Fibroblast of mammary gland (primary cell): ENCODE measurements around the gene ANKRD16.

Experiments
- DNase-seq: peaks from one replicate; pipeline ENCODE4 v3.0.0-alpha.2; 2010; ENCODE audit warnings: low read depth
- H3K4me3 ChIP-seq: 2 replicates; pipeline ENCODE4 v1.5.1; 2011; ENCODE audit warnings: low read depth, mild to moderate bottlenecking, low read length, moderate library complexity; ENCODE audit not compliant: control insufficient read depth
- CTCF ChIP-seq: conservative IDR thresholded peaks from 2 replicates; pipeline ENCODE4 v1.5.1; 2011; ENCODE audit warnings: low read depth, low read length, inconsistent platforms; ENCODE audit not compliant: control insufficient read depth, insufficient read depth

Gene ANKRD16

GRCh38 chr10:5930272-5930671 is 40.6 kb upstream of the ANKRD16 start:
- no peak for TF ChIP-seq CTCF
- H3K4me3 ChIP-seq: no peak overlapping the region
- no peak for DNase-seq

GRCh38 chr10:5929442-5929841 is 39.7 kb upstream of the ANKRD16 start:
- no peak overlapping the region for H3K4me3 ChIP-seq
- no peak for DNase-seq
- no peak for TF ChIP-seq CTCF

DNA sequence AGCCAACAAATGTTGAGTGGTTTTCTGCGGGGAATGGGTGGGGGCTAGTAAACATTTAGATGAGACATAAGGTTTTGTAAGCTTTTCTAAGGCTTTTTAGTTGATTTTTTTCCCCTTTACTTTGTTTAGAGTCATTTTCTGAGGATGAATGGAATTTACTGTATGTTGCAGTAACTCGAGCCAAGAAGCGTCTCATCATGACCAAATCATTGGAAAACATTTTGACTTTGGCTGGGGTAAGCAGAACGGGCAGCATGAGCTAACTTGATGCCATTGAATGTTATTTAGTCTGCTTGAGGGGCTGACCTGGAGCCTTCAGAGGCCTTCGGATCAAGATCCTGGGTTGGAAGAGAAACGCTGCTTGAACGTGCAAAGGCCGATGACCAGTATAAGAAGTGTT is 37.6 kb upstream of the ANKRD16 start:
- DNase-seq: peak; percentile 77
- no peak overlapping the region for H3K4me3 ChIP-seq
- TF ChIP-seq CTCF: no peak

DNA sequence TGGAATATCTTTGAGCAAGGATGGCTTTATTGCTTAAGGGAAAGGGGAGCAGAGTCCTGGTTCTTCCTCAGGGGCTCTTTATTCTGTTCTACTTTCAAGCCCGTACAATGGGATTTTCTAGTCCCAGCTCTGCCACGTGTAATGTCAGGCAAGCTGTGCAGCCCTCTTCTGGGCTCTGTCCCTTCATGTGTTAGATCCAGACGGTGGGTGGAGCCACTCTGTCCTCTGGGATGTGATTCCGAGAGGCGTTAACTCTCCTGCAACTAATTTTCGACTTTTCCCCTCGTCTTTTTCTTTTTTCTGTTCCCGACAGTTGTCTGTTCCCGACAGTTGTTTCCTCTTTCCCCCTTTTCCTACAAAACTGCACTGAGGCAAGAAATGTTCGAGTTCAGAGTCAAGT is 35.2 kb upstream of the ANKRD16 start:
- no peak overlapping the region for H3K4me3 ChIP-seq
- no peak for DNase-seq
- no peak for TF ChIP-seq CTCF

- no peak for TF ChIP-seq CTCF
- DNase-seq: no peak
- H3K4me3 ChIP-seq: no peak overlapping the region
Measured at GRCh38 chr10:5921746-5922145, 32.1 kb upstream of the ANKRD16 start.

DNA sequence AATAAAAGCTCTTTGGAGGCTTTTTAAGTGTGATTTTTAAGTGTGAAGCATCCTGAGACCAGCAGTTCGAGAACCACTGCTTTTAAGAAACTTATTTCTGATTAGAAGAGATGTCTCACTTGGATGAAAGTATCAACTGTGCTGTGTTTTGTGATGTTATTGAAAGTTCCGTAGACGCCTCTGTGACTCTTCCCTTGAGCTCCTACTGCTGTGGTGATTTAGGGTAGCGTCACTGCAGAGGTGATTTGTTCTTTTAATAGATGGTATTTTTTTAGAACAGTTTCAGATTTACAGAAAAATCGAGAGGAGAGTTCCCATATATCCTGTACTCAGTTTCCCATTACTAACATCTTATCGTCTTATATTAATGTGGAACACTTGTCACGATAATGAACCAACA is 29.9 kb upstream of the ANKRD16 start:
- no peak for DNase-seq
- no peak overlapping the region for H3K4me3 ChIP-seq
- no peak for TF ChIP-seq CTCF

- no peak for TF ChIP-seq CTCF
- no peak for DNase-seq
- no peak overlapping the region for H3K4me3 ChIP-seq
Measured at GRCh38 chr10:5918763-5919162, 29.1 kb upstream of the ANKRD16 start.
